Fibroblast of peridontal ligament (primary cell): ENCODE measurements around the gene DNAJC7.

Experiments used
- DNase-seq: peaks from one replicate; pipeline ENCODE4 v3.0.0-alpha.2; 2010; ENCODE audit errors: extremely low read depth

The DNAJC7 gene

GRCh38 chr17:41975099-41976083 is 41.8 kb downstream of the DNAJC7 start:
- peak; percentile 59 for DNase-seq

DNA sequence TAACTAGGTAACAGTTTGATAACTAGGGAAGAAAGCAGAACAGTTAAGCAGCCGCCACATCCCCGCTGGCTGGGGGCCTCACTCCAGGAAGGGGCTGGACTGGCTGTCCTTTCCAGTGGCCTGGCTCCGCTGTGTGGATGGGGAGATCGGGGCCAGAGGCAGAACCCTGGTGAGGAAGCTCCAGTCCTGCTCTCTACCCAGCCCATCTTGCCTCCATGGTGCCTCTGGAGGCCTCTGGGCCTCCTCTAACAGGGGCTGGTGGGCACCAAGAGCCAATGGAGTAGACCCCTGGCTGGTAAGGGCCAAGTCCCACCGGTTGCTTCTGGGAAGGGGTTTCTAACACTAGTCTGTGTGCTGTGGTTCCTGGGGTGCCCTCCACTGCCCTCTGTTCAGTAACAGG is 42.6 kb downstream of the DNAJC7 start:
- no peak for DNase-seq

GRCh38 chr17:41974031-41974430 is 43.2 kb downstream of the DNAJC7 start:
- no peak for DNase-seq

DNA sequence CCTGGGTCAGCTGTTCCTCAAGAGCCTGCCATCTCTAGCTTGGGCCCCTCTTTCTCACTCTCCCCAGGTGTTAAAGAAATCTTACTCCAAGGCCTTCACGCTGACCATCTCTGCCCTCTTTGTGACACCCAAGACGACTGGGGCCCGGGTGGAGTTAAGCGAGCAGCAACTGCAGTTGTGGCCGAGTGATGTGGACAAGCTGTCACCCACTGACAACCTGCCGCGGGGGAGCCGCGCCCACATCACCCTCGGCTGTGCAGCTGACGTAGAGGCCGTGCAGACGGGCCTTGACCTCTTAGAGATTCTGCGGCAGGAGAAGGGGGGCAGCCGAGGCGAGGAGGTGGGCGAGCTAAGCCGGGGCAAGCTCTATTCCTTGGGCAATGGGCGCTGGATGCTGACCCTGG is 43.8 kb downstream of the DNAJC7 start:
- DNase-seq = no peak

- DNase-seq = no peak
These were observed 44.5 kb downstream of the DNAJC7 start for GRCh38 chr17:41972571-41973407.

DNA sequence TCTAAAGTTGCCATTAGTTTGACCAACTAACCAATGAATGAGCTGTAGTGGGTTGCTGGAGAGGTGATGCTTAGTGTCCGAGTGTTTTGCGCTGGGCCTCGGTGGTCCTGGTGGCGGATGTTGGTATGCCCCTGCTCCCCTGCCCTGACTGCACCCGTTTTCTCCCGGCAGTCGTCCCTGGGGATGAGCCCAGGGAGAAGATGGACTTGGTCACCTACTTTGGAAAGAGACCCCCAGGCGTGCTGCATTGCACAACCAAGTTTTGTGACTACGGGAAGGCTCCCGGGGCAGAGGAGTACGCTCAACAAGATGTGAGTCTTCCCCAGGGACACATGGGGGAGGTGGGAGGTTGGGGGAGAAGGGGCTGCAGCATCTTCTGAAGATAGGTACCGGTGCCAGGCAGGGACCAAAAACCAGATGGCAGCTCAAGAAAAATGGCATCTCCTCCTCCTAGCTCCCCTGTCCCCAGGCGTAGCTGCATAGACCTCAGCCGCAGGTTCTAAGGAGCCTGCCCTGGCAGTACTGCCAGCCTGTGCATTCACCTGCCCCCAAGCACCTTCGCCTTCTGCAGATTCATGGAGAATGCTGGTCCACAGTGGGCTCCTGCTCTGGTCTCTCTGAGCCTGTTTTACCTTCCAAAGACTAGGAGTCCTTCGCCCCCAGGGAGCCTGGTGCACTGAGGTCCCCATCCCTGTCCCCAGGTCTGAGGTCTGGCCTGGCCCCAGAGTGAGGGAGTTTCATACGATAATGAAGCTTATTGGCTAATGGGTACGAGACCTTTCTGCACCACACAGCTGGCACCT is 45.3 kb downstream of the DNAJC7 start:
- DNase-seq = no peak

GRCh38 chr17:41970901-41971331 is 46.3 kb downstream of the DNAJC7 start:
- DNase-seq = no peak

- DNase-seq = no peak
These were observed 48.6 kb downstream of the DNAJC7 start for GRCh38 chr17:41968676-41969075.

DNA sequence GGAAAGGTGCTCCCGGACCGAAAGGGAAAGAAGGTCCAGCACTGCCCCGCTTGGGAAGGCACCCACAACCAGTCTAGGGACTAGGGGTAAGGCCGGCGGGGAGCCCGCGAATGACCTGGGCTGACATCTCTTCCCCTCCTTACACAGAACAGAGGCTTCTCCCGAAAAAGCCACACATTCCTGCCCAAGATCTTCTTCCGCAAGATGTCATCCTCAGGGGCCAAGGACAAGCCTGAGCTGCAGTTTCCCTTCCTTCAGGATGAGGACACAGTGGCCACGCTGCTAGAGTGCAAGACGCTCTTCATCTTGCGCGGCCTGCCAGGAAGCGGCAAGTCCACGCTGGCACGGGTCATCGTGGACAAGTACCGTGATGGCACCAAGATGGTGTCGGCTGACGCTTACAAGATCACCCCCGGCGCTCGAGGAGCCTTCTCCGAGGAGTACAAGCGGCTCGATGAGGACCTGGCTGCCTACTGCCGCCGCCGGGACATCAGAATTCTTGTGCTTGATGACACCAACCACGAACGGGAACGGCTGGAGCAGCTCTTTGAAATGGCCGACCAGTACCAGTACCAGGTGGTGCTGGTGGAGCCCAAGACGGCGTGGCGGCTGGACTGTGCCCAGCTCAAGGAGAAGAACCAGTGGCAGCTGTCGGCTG is 49.2 kb downstream of the DNAJC7 start:
- no peak for DNase-seq

DNA sequence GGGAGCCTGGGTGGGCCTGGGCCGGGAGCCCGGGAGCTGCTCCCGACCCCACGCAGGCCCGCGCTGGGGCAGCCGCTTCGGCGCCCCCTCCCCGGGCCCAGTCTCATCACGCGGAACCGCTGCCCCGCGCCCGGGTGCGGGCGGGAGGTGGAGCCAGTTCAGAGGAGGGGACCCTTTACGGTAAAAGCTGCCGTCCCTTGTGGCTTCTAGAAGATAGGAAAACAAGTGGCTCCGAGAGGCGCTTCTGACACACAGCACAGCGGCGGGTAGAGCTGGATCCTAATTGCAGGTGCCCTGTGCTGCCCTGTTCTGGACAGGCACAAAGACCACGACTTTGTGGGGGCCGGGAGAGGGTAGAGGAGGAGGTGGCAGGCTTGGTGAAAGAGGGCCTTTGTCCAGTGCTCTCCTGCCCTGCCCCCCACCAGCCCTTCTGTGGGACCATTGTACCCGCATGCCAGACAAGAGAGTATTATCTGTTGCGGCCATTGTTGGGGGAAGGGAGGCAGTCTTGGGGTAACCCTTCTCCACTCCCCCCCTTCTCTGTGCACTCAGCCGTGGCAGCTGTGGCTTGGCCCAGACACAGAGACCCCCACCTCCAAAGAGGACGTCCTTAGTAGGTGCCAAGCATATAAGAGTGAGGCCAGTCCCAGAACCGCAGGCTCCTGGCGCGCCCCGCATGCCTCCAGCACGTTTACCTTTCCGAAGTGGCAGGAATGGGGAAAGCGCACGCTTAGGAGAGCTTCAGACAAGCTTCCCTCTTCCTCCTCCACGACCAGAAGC is 49.9 kb downstream of the DNAJC7 start:
- DNase-seq = no peak

- peak; percentile 83 for DNase-seq
These were observed 50.6 kb downstream of the DNAJC7 start, which contains the start of gene CNP for GRCh38 chr17:41966463-41967140. CNP (plus strand) TSS chr17:41966795; CDS start chr17:41966885, 90 bp downstream.

GRCh38 chr17:41965694-41966462 is 51.4 kb downstream of the DNAJC7 start:
- DNase-seq = peak; percentile 50

DNA sequence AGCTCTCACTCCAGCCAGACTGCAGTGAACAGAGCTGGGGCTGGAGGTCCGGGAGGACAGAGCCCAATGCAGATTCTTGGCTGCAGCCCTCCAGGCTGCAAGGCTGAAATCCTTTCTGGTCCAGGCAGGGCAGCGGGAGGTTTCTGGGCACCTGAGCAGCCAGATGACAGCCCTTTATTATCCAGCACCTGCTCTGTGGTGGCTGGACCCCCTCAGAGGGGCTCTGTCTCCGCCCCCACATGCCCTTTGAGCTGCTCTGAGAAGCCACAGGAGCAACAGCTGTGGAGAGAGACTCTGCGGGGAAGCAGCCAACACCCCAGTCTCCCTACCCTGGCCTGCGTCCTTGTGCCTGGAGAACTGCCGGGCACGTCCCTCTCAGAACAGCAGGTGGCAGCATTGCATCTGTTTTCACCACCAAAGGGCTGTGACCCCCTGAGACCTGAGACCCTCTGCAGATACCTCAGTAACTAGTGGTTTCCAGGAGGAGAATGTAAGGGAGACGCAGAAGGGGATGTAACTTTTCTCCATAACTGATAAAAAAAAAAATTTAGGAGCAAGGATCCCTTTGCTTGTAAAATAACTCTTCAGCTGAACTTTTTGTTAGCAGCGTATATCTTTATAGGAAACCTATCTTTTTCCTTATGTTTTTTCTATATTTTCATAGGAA is 54.3 kb downstream of the DNAJC7 start:
- peak; percentile 64 for DNase-seq

GRCh38 chr17:41962111-41962510 is 55.1 kb downstream of the DNAJC7 start:
- DNase-seq = no peak

DNA sequence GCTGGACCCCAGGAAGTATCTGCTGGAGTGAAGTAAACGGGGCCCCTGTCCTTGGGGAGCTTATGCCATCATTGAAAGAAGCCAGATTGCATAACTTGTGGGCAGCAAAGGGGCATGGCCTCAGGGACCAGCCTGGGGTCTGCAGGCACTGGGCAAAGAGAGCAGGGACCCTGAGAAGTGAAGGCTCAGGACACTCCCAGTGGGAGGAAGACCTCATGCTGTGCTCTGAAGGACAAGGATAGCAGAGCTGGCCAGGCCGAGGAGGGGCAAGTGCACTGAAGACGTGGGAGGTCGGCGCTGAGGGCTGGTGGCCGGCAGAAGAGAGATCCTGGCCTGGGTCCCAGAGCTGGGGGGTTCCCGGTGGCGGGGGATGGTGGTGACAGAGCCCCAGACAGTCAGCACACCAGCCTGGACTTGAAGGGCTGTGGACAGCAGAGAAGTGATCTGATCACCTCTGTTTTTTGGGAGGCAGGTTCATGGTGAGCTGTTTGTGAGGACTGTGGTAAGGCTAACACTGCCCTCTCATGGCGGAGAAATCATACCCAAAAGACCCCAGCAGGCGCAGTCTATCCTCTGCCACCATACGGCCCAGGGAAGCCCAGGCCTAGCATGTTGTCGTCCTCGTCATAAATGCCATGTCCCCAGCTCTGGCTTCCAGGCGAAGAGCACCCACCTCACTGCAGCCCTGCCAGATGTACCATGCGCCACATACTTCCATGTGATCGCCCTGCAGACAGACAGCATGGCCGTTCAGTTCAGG is 57.7 kb downstream of the DNAJC7 start:
- DNase-seq = peak; percentile 65

GRCh38 chr17:41959030-41959335 is 58.3 kb downstream of the DNAJC7 start:
- DNase-seq = no peak

GRCh38 chr17:41957869-41958439 is 59.3 kb downstream of the DNAJC7 start:
- DNase-seq = no peak
